HepG2 (cell line): ENCODE data around the gene ADAMTS8. TPM values are rescaled to one million over a fixed set of nuclear protein-coding genes. Genes with fewer than 3 reads are reported as not detected.

Experiments
- ATAC-seq: fragments of 200-7000 bp; cut with Tn5 transposase; 3 replicates; pipeline ENCODE4 v1.9.1; 2020; ENCODE audit warnings: mild to moderate bottlenecking, moderate library complexity
- BruUV-seq: library from RNA; stranded (reverse); fragments of 400-500 nt; replicated peaks from 2 replicates; lab custom pipeline; 2021; lab: Mats Ljungman, UMichigan
- CTCF ChIA-PET: fragments of 300-600 bp; formaldehyde crosslinking; extraction: SDS; loops from one replicate; lab custom pipeline; 2021; ENCODE audit warnings: low total read pairs, inconsistent platforms, low intra/inter-chr PET ratio; lab: Yijun Ruan, JAX
- POLR2A ChIA-PET: fragments of 350-600 bp; sonication (Branson Sonifier 250); formaldehyde crosslinking; loops from one replicate; lab custom pipeline; 2020; ENCODE audit warnings: antibody characterized with exemption, inconsistent platforms; lab: Yijun Ruan, JAX
- DNase-seq: peaks from one replicate; pipeline ENCODE4 v3.0.0-alpha.2; 2015; ENCODE audit warnings: low spot score
- FAIRE-seq: peaks from 3 replicates; lab custom pipeline; 2011; peaks lifted over from hg19 to GRCh38; lab: Jason Lieb, UNC
- H2AFZ ChIP-seq: one replicate; pipeline ENCODE4 v1.6.1; 2011; ENCODE audit warnings: low read length, inconsistent platforms
- H3K27ac ChIP-seq: fragments of 300-600 bp; 3 replicates; pipeline ENCODE4 v1.8.0; 2011; ENCODE audit warnings: mixed run types, mild to moderate bottlenecking, mixed read lengths, low read length, inconsistent platforms; ENCODE audit not compliant: insufficient read depth; ENCODE audit errors: extremely low read length
- H3K27me3 ChIP-seq, 2 experiments: fragments of 200-600 bp in 1 of 2; 2 replicates in 1 of 2; 3 replicates in 1 of 2; pipeline versions ENCODE4 v1.6.0 to v1.8.0; 2011; ENCODE audit warnings: low read length in 2 of 2, mild to moderate bottlenecking in 2 of 2, moderate library complexity in 2 of 2, inconsistent platforms in 1 of 2; ENCODE audit not compliant: insufficient read depth in 2 of 2, control insufficient read depth in 1 of 2
- H3K36me3 ChIP-seq, 2 experiments: fragments of 200-600 bp in 1 of 2; replicated peaks in 1 of 2; 2 replicates in 1 of 2; 3 replicates in 1 of 2; pipeline versions ENCODE4 v1.5.1 to v1.8.0; 2011; ENCODE audit warnings: low read length in 2 of 2, inconsistent platforms in 1 of 2; ENCODE audit not compliant: insufficient read depth in 2 of 2, control insufficient read depth in 1 of 2
- H3K4me1 ChIP-seq: 2 replicates; pipeline ENCODE4 v1.5.1; 2012; ENCODE audit warnings: low read length, inconsistent platforms; ENCODE audit not compliant: insufficient read depth
- H3K4me2 ChIP-seq: 2 replicates; pipeline ENCODE4 v1.6.0; 2011; ENCODE audit warnings: low read depth, low read length, inconsistent platforms
- H3K4me3 ChIP-seq, 3 experiments: fragments of 200-600 bp in 1 of 3; sonication (generic), shearing (Covaris generic) in 1 of 3; replicated peaks in 1 of 3; 2 replicates each; pipeline ENCODE4 v1.5.1; 2011 to 2016; ENCODE audit warnings: low read length in 3 of 3, inconsistent platforms in 2 of 3, low read depth in 2 of 3, mild to moderate bottlenecking in 2 of 3, control low read depth in 1 of 3, mixed read lengths in 1 of 3; ENCODE audit not compliant: insufficient read depth in 1 of 3
- H3K79me2 ChIP-seq: one replicate; pipeline ENCODE4 v1.6.1; 2011; ENCODE audit warnings: low read length, inconsistent platforms; ENCODE audit not compliant: insufficient read depth
- H3K9ac ChIP-seq: 2 replicates; pipeline ENCODE4 v1.6.0; 2011; ENCODE audit warnings: mild to moderate bottlenecking, low read depth, low read length, inconsistent platforms; ENCODE audit not compliant: insufficient read depth
- H3K9me3 ChIP-seq: 2 replicates; pipeline ENCODE4 v1.5.1; 2012; ENCODE audit warnings: mild to moderate bottlenecking, low read length
- H4K20me1 ChIP-seq: 2 replicates; pipeline ENCODE4 v1.6.0; 2011; ENCODE audit warnings: inconsistent platforms, mild to moderate bottlenecking, low read length, moderate library complexity; ENCODE audit not compliant: insufficient read depth
- ATF6 ChIP-seq: sonication (generic); formaldehyde crosslinking; conservative IDR thresholded peaks from 2 replicates; pipeline ENCODE4 v1.4.0; 2020; ENCODE audit warnings: missing genetic modification reagents
- BRD4 ChIP-seq: sonication (generic); formaldehyde crosslinking; IDR thresholded peaks from 2 replicates; pipeline ENCODE4 v1.4.0; 2020; ENCODE audit warnings: missing genetic modification reagents
- FOSL1 ChIP-seq: sonication (generic); formaldehyde crosslinking; IDR thresholded peaks from 2 replicates; pipeline ENCODE4 v1.9.0; 2021; ENCODE audit warnings: missing genetic modification reagents, borderline replicate concordance
- HOXA7 ChIP-seq: sonication (generic); formaldehyde crosslinking; IDR thresholded peaks from 2 replicates; pipeline ENCODE4 v1.8.1; 2022; ENCODE audit warnings: mild to moderate bottlenecking, missing genetic modification reagents, moderate library complexity
- NR2F6 ChIP-seq, 2 experiments: IDR thresholded peaks; 2 replicates each; pipeline ENCODE4 v1.6.1; 2016; ENCODE audit warnings: antibody characterized with exemption in 1 of 2, mild to moderate bottlenecking in 1 of 2
- PRMT3 ChIP-seq: sonication (generic); formaldehyde crosslinking; IDR thresholded peaks from 2 replicates; pipeline ENCODE4 v1.8.1; 2022; ENCODE audit warnings: low read depth, mild to moderate bottlenecking, moderate library complexity, missing genetic modification reagents, borderline replicate concordance
- U2AF2 ChIP-seq: fragments of 200-400 bp; formaldehyde crosslinking; IDR thresholded peaks from 2 replicates; pipeline ENCODE4 v1.6.1; 2017; ENCODE audit warnings: low read depth, mild to moderate bottlenecking, low read length
- ZNF337 ChIP-seq: sonication (generic); formaldehyde crosslinking; IDR thresholded peaks from 2 replicates; pipeline ENCODE4 v1.5.1; 2020; ENCODE audit warnings: missing genetic modification reagents, low read depth, mild to moderate bottlenecking, borderline replicate concordance
- WGBS: methylation state at CpG from one replicate; pipeline ENCODE4 v1.1.6; 2017; ENCODE audit warnings: low lambda C conversion rate; 5-methylcytosine and 5-hydroxymethylcytosine counted together
- in situ Hi-C: cut with HindIII; loops from 2 replicates; pipeline ENCODE4 v1.10.0; 2017; ENCODE audit warnings: low pct_unique_long_range_greater_than_20kb; ENCODE audit not compliant: extremely low pct_ligation_motif_present
- intact Hi-C: fragments of 100-400 bp; cut with micrococcal nuclease; formaldehyde crosslinking; loops from one replicate; pipeline ENCODE4 v1.10.0; 2022; ENCODE audit not compliant: unreplicated experiment
- polyA plus RNA-seq, 8 experiments: library from polyadenylated mRNA; depleted of rRNA in 3 of 8; stranded (reverse) in 7 of 8; unstranded in 1 of 8; fragments of >200 nt; fragmentation: Illumina TruSeq in 4 of 8; extraction: Trizol in 4 of 8; gene quantifications; 2 replicates each; pipeline versions ENCODE4 v1.2.1 to v1.2.3, GENCODE V29; 2011 to 2016; ENCODE audit warnings: low read depth in 4 of 8, missing spikeins in 1 of 8, mixed read lengths in 1 of 8; ENCODE audit not compliant: insufficient read depth in 1 of 8
- total RNA-seq, 5 experiments: library from RNA; depleted of rRNA; stranded (reverse); fragments of >200 nt; fragmentation: Illumina TruSeq; extraction: Trizol; gene quantifications; 2 replicates each; pipeline ENCODE4 v1.2.3, GENCODE V29; 2016; ENCODE audit warnings: low read depth in 1 of 5
- TF ChIP-seq, protein P1 (sequence below), 2 experiments: IDR thresholded peaks; 2 replicates each; pipeline ENCODE4 v1.6.1; 2011 to 2012; ENCODE audit warnings: low read length in 2 of 2, borderline replicate concordance in 1 of 2, low read depth in 1 of 2, mild to moderate bottlenecking in 1 of 2, moderate library complexity in 1 of 2

Gene ADAMTS8
- total and polyA plus RNA-seq, 2 of the 13 experiments (the other 11 are each of a cell fraction or from before 2014, with no cell fraction given) = not detected

GRCh38 chr11:130436171-130436570 is 7.8 kb upstream of the ADAMTS8 start (continued):
- no peak for TF ChIP-seq ATF6
- TF ChIP-seq PRMT3 = no peak
- TF ChIP-seq BRD4 (CRISPR knock-in tag) = no peak
- no peak for TF ChIP-seq NR2F6 (IDR thresholded peaks at IDR 0.05)
- TF ChIP-seq NR2F6 (CRISPR knock-in tag; IDR thresholded peaks at IDR 0.05) = no peak

DNA sequence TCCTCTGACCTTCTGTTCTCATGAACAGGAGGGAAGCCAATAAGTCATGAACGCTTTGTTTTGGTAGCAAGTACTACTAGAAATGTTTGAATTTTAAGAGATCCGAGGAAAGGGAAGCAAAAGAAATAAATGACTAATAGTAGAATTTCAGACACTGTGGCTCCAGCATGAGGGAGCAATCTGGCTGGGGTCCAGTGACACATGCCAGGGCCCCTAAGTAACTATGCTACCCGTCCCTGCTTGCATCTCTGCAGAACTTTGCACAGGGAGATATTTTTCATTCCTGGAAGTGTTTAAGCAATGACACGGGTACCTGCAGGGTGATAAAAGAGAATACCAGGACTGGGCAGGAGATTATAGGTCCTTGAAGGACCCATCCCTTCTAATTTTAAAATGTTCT is 7.3 kb upstream of the ADAMTS8 start:
- no peak for FAIRE-seq
- no peak overlapping the region for H3K4me3 ChIP-seq
- H3K36me3 ChIP-seq = no peaks in the 10 kb centered on the region
- H3K4me1 ChIP-seq = no peaks in the 10 kb centered on the region
- in situ Hi-C loops (loop anchor here (5.0 to 10.0 kb wide), 2 partner anchors 389 to 432 kb away; no protein-coding TSS in a partner anchor), intact Hi-C loops (loop anchor here (1.0 kb wide), 1 partner anchor 392 kb away; no protein-coding TSS in a partner anchor)
- H3K9me3 ChIP-seq = no peaks in the 10 kb centered on the region
- no peak overlapping the region for H2AFZ ChIP-seq
- H3K27ac ChIP-seq = no peak overlapping the region
- no peak overlapping the region for H3K9ac ChIP-seq
- BruUV-seq = no TSS peak
- peaks cover 0 to 8% of the 10 kb centered on the region in 2 experiments; a peak in 1 of 5 replicates for H3K27me3 ChIP-seq
- DNase-seq = no peak
- no peaks in the 10 kb centered on the region for H4K20me1 ChIP-seq
- CTCF ChIA-PET = interaction anchor here (1.0 to 7.7 kb wide), 5 partner anchors 222 to 459 kb away, joined by 3 to 255 read pairs (median 18); no protein-coding TSS in a partner anchor
- no peak for ATAC-seq
- H3K79me2 ChIP-seq = no peaks in the 10 kb centered on the region
- no peak overlapping the region for H3K4me2 ChIP-seq
- TF ChIP-seq HOXA7 (CRISPR knock-in tag) = no peak
- no peak for TF ChIP-seq ZNF337 (CRISPR knock-in tag)
- TF ChIP-seq U2AF2 = no peak
- TF ChIP-seq FOSL1 = no peak
- TF ChIP-seq, protein P1, sequence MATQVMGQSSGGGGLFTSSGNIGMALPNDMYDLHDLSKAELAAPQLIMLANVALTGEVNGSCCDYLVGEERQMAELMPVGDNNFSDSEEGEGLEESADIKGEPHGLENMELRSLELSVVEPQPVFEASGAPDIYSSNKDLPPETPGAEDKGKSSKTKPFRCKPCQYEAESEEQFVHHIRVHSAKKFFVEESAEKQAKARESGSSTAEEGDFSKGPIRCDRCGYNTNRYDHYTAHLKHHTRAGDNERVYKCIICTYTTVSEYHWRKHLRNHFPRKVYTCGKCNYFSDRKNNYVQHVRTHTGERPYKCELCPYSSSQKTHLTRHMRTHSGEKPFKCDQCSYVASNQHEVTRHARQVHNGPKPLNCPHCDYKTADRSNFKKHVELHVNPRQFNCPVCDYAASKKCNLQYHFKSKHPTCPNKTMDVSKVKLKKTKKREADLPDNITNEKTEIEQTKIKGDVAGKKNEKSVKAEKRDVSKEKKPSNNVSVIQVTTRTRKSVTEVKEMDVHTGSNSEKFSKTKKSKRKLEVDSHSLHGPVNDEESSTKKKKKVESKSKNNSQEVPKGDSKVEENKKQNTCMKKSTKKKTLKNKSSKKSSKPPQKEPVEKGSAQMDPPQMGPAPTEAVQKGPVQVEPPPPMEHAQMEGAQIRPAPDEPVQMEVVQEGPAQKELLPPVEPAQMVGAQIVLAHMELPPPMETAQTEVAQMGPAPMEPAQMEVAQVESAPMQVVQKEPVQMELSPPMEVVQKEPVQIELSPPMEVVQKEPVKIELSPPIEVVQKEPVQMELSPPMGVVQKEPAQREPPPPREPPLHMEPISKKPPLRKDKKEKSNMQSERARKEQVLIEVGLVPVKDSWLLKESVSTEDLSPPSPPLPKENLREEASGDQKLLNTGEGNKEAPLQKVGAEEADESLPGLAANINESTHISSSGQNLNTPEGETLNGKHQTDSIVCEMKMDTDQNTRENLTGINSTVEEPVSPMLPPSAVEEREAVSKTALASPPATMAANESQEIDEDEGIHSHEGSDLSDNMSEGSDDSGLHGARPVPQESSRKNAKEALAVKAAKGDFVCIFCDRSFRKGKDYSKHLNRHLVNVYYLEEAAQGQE (IDR thresholded peaks at IDR 0.05; ENCODE audit: borderline replicate concordance in 1 of 2, low read depth in 1 of 2, low read length in 2 of 2) = no peak
- 3% methylated on average over 4 of the region's 4 CpGs for WGBS
- POLR2A ChIA-PET = no interaction called here
